GM12872 (cell line): ENCODE results near the gene TAMALIN.

Source experiments
- CTCF ChIP-seq: IDR thresholded peaks from 3 replicates; pipeline ENCODE4 v1.5.1; 2011; ENCODE audit warnings: low read depth, mild to moderate bottlenecking, low read length, moderate library complexity; ENCODE audit not compliant: insufficient read depth

The TAMALIN gene

GRCh38 chr12:52042706-52043385, 36.1 kb downstream of the TAMALIN start:
- TF ChIP-seq CTCF: no peak

GRCh38 chr12:52043386-52044212, 36.9 kb downstream of the TAMALIN start:
- TF ChIP-seq CTCF: no peak

- TF ChIP-seq CTCF: no peak
Observed at GRCh38 chr12:52044292-52044983, 37.7 kb downstream of the TAMALIN start.

- no peak for TF ChIP-seq CTCF
Observed at GRCh38 chr12:52045794-52046199, 39.1 kb downstream of the TAMALIN start.

DNA sequence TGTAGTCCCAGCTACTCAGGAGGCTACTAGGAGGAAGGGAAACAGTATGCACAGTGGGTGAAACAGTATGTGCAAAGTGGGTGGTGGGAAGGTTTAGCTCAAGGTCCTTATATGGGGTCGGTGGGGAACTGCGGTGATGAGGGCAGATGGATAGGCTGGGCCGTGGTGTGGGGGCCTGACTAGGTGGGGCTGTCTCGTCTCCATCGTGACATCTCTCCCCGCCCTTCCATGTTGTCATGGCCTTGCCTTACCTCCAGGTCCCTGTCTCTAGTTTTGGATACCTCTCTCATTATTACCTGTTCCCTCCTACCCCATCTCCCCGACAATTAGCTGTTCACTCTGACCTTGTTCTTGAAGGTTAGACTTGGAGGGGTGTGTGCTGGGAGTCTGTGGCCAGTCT, 40.1 kb downstream of the TAMALIN start:
- no peak for TF ChIP-seq CTCF

- TF ChIP-seq CTCF: no peak
Observed at GRCh38 chr12:52049286-52049685, 42.5 kb downstream of the TAMALIN start.

DNA sequence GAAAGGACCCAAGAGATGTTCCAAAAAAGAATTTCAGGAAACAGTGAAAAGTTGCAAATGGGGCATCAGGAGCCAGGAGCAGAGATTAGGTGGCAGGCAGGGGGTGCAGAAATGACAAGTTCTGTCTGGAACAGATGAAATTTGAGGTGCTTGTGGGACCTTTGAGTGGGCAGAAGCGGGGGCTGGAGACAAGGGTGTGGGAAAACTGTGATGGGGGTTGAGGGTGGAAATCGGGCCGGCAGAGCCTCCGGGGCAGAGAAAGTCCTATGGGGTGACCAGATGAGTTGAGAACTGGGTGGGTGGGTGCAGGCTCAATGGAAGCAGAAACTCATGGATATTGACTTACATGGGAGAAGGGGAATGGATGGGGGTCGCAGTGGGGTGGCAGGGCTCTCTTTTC, 42.9 kb downstream of the TAMALIN start:
- TF ChIP-seq CTCF: no peak
